OCI-LY1 (cell line): ENCODE results near the gene CYP4Z1.
"Not testable (repeated sequence)": the region's sequence is repeated elsewhere in the genome, so short reads cannot be mapped to it uniquely, and the experiment has no call there.

Experiments used
- H2AFZ ChIP-seq: fragments of 200-600 bp; sonication (generic), shearing (Covaris generic); 2 replicates; pipeline ENCODE4 v1.6.0; 2014; ENCODE audit warnings: antibody characterized with exemption, mild to moderate bottlenecking, low read length
- H3F3A ChIP-seq: fragments of 200-600 bp; sonication (generic), shearing (Covaris generic); 2 replicates; pipeline ENCODE4 v1.6.0; 2014; ENCODE audit warnings: mild to moderate bottlenecking, antibody characterized with exemption, low read length, moderate library complexity; ENCODE audit not compliant: insufficient read depth
- H3K27ac ChIP-seq: fragments of 200-600 bp; sonication (generic); 2 replicates; pipeline ENCODE4 v1.5.1; 2014; ENCODE audit warnings: low read length, mixed run types, mild to moderate bottlenecking, low read depth; ENCODE audit not compliant: poor library complexity, severe bottlenecking
- H3K27me3 ChIP-seq: fragments of 200-600 bp; sonication (generic); 2 replicates; pipeline ENCODE4 v1.6.0; 2014; ENCODE audit warnings: antibody characterized with exemption, mild to moderate bottlenecking, low read length, moderate library complexity; ENCODE audit not compliant: insufficient read depth
- H3K36me3 ChIP-seq: fragments of 200-600 bp; sonication (generic); 2 replicates; pipeline ENCODE4 v1.6.1; 2014; ENCODE audit warnings: mild to moderate bottlenecking, antibody characterized with exemption, low read length, moderate library complexity, mixed read lengths; ENCODE audit not compliant: insufficient read depth
- H3K4me1 ChIP-seq: fragments of 200-600 bp; sonication (generic); 2 replicates; pipeline ENCODE4 v1.5.1; 2014; ENCODE audit warnings: mild to moderate bottlenecking, low read length, moderate library complexity; ENCODE audit not compliant: insufficient read depth, severe bottlenecking
- H3K4me2 ChIP-seq: fragments of 200-600 bp; sonication (generic), shearing (Covaris generic); 2 replicates; pipeline ENCODE4 v1.6.1; 2014; ENCODE audit warnings: low read length
- H3K4me3 ChIP-seq: fragments of 200-600 bp; sonication (generic); 2 replicates; pipeline ENCODE4 v1.5.1; 2014; ENCODE audit warnings: low read length, low read depth, mild to moderate bottlenecking, mixed read lengths; ENCODE audit not compliant: poor library complexity, severe bottlenecking
- H3K79me2 ChIP-seq: fragments of 200-600 bp; shearing (Covaris generic); 2 replicates; pipeline ENCODE4 v1.6.1; 2016; ENCODE audit warnings: mixed run types, low read length, mixed read lengths; ENCODE audit not compliant: insufficient read depth
- H3K9ac ChIP-seq: fragments of 200-600 bp; sonication (generic), shearing (Covaris generic); 2 replicates; pipeline ENCODE4 v1.6.1; 2014; ENCODE audit warnings: mild to moderate bottlenecking, low read length, mixed read lengths
- H3K9me2 ChIP-seq: fragments of 200-600 bp; sonication (generic), shearing (Covaris generic); 2 replicates; pipeline ENCODE4 v1.6.1; 2014; ENCODE audit warnings: low read depth, mild to moderate bottlenecking, low read length, mixed read lengths
- H3K9me3 ChIP-seq: fragments of 200-600 bp; shearing (Covaris generic); 2 replicates; pipeline ENCODE4 v1.6.1; 2014; ENCODE audit warnings: low read length, mixed read lengths
- H4K20me1 ChIP-seq: fragments of 200-600 bp; sonication (generic), shearing (Covaris generic); 2 replicates; pipeline ENCODE4 v1.6.0; 2016; ENCODE audit warnings: mild to moderate bottlenecking, low read length; ENCODE audit not compliant: insufficient read depth
- CTCF ChIP-seq: fragments of 200-600 bp; sonication (generic), shearing (Covaris generic); IDR thresholded peaks from 2 replicates; pipeline ENCODE4 v1.5.1; 2017; ENCODE audit warnings: mild to moderate bottlenecking, antibody characterized with exemption, low read length, moderate library complexity, mixed read lengths
- EZH2 ChIP-seq: fragments of 200-600 bp; sonication (generic), shearing (Covaris generic); IDR thresholded peaks from 2 replicates; pipeline ENCODE4 v1.8.0; 2017; ENCODE audit warnings: borderline replicate concordance, mixed run types, mild to moderate bottlenecking, antibody characterized with exemption, low read length, moderate library complexity, mixed read lengths

CYP4Z1 gene

GRCh38 chr1:47089356-47089755, 22.3 kb downstream of the CYP4Z1 start:
- not testable (repeated sequence) for H3K4me2 ChIP-seq, H3K4me1 ChIP-seq, H3K9ac ChIP-seq, H3K9me3 ChIP-seq, H4K20me1 ChIP-seq, H3K9me2 ChIP-seq, H3K79me2 ChIP-seq, H3K27ac ChIP-seq, H3K27me3 ChIP-seq, H3K36me3 ChIP-seq, H3K4me3 ChIP-seq, H3F3A ChIP-seq, H2AFZ ChIP-seq
- peak; percentile 34; the same call in 1 of the 2 replicates for TF ChIP-seq CTCF

GRCh38 chr1:47091476-47091875, 24.4 kb downstream of the CYP4Z1 start:
- not testable (repeated sequence) for H4K20me1 ChIP-seq, H3F3A ChIP-seq, H3K36me3 ChIP-seq, H3K9me3 ChIP-seq, H3K79me2 ChIP-seq, H2AFZ ChIP-seq, H3K4me1 ChIP-seq, H3K27me3 ChIP-seq, H3K9ac ChIP-seq, H3K4me3 ChIP-seq, H3K9me2 ChIP-seq, H3K4me2 ChIP-seq, H3K27ac ChIP-seq
- TF ChIP-seq CTCF: peak; percentile 46

- Histone ChIP-seq H4K20me1 (no peaks in the 10 kb centered on the region), H3K79me2 (no peaks in the 10 kb centered on the region), H3K27ac (no peak overlapping the region), H2AFZ (no peak overlapping the region), H3K27me3 (no peaks in the 10 kb centered on the region), H3K9me2 (no peaks in the 10 kb centered on the region), H3F3A (no peaks in the 10 kb centered on the region), H3K36me3 (no peaks in the 10 kb centered on the region), H3K4me1 (no peaks in the 10 kb centered on the region), H3K9ac (no peak overlapping the region), H3K9me3 (no peaks in the 10 kb centered on the region), H3K4me3 (no peak overlapping the region), H3K4me2 (no peak overlapping the region)
- TF ChIP-seq CTCF: no peak
- no peak for TF ChIP-seq EZH2
Measured at GRCh38 chr1:47104816-47105215, 37.8 kb downstream of the CYP4Z1 start.

GRCh38 chr1:47106792-47107191, 39.8 kb downstream of the CYP4Z1 start:
- Histone ChIP-seq H2AFZ (no peak overlapping the region), H3K4me2 (no peak overlapping the region), H3K9me3 (no peaks in the 10 kb centered on the region), H3F3A (no peaks in the 10 kb centered on the region), H3K36me3 (no peaks in the 10 kb centered on the region), H3K4me1 (no peaks in the 10 kb centered on the region), H3K79me2 (no peaks in the 10 kb centered on the region), H3K4me3 (no peak overlapping the region), H3K9me2 (no peaks in the 10 kb centered on the region), H3K27me3 (no peaks in the 10 kb centered on the region), H3K9ac (no peak overlapping the region), H4K20me1 (no peaks in the 10 kb centered on the region), H3K27ac (no peak overlapping the region)
- no peak for TF ChIP-seq CTCF
- no peak for TF ChIP-seq EZH2

- not testable (repeated sequence) for H3K4me1 ChIP-seq, H3K9me2 ChIP-seq, H3K27ac ChIP-seq, H3K9ac ChIP-seq, H3K27me3 ChIP-seq, H3K4me3 ChIP-seq, H2AFZ ChIP-seq, H3K4me2 ChIP-seq, H3K36me3 ChIP-seq, H3K9me3 ChIP-seq, H4K20me1 ChIP-seq, H3K79me2 ChIP-seq, H3F3A ChIP-seq
Measured at GRCh38 chr1:47107851-47108574, 41.0 kb downstream of the CYP4Z1 start.
